ENCODE measurements around the gene FILIP1. TPM values are rescaled to one million over a fixed set of nuclear protein-coding genes. Genes with fewer than 3 reads are reported as not detected.

FILIP1 gene, protein sequence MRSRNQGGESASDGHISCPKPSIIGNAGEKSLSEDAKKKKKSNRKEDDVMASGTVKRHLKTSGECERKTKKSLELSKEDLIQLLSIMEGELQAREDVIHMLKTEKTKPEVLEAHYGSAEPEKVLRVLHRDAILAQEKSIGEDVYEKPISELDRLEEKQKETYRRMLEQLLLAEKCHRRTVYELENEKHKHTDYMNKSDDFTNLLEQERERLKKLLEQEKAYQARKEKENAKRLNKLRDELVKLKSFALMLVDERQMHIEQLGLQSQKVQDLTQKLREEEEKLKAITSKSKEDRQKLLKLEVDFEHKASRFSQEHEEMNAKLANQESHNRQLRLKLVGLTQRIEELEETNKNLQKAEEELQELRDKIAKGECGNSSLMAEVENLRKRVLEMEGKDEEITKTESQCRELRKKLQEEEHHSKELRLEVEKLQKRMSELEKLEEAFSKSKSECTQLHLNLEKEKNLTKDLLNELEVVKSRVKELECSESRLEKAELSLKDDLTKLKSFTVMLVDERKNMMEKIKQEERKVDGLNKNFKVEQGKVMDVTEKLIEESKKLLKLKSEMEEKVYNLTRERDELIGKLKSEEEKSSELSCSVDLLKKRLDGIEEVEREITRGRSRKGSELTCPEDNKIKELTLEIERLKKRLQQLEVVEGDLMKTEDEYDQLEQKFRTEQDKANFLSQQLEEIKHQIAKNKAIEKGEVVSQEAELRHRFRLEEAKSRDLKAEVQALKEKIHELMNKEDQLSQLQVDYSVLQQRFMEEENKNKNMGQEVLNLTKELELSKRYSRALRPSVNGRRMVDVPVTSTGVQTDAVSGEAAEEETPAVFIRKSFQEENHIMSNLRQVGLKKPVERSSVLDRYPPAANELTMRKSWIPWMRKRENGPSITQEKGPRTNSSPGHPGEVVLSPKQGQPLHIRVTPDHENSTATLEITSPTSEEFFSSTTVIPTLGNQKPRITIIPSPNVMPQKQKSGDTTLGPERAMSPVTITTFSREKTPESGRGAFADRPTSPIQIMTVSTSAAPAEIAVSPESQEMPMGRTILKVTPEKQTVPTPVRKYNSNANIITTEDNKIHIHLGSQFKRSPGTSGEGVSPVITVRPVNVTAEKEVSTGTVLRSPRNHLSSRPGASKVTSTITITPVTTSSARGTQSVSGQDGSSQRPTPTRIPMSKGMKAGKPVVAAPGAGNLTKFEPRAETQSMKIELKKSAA (N-terminal part only)
- total RNA-seq (2021; fragmentation: NEBNext Ultra II Directional; extraction: Animal tissue kit (Norgen Biotek cat#: 25700)): under 1 TPM; 0.09 to 0.24 (median 0.12) TPM
- long read RNA-seq, partial matches to known transcripts: 0 of 1 reads
- long read RNA-seq, other reads (novel, unspliced or antisense): 1 of 1 reads

DNA sequence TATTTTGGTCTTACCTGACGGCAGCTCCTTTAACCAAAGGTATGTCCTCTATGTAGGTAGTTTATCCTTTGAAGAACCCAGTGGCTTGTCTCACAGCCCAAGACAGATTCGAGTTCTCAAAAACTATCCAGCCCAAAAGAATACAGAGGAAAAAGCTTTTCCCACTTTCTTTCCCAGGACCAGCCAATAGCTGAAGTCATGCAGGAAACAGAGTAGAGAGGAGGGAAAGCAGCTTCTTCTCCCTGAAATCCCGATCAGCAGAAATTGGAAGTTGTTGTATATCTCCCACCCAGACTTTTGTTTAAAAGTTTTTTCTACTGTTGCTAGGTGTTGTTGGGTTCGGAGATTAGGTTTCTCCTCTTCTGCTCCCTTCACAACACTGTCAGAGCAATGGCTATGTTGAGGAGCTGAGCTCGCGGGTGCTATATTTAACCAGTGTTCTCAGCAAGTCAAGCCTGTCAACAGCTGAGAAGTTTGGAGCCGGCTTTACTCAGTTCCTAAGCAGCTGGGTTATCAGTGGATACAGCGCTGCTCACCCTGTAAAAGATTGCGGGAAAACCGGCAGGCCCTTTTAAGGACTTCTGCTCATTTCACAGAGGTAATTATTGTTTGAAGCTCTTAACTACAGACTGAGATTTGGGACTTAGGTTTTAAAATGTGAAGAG, at the start of gene FILIP1:
FILIP1 (minus strand) TSS at position 401 of the 665 bp plus-strand sequence. CDS start 78,828 bp downstream, outside the sequence.
- DNase-seq: no peak
- no peaks in the 10 kb centered on the region for H3K9me3 Mint-ChIP-seq
- no peaks in the 10 kb centered on the region for H3K36me3 Mint-ChIP-seq (ENCODE audit: low read depth)
- TF ChIP-seq, protein P1, sequence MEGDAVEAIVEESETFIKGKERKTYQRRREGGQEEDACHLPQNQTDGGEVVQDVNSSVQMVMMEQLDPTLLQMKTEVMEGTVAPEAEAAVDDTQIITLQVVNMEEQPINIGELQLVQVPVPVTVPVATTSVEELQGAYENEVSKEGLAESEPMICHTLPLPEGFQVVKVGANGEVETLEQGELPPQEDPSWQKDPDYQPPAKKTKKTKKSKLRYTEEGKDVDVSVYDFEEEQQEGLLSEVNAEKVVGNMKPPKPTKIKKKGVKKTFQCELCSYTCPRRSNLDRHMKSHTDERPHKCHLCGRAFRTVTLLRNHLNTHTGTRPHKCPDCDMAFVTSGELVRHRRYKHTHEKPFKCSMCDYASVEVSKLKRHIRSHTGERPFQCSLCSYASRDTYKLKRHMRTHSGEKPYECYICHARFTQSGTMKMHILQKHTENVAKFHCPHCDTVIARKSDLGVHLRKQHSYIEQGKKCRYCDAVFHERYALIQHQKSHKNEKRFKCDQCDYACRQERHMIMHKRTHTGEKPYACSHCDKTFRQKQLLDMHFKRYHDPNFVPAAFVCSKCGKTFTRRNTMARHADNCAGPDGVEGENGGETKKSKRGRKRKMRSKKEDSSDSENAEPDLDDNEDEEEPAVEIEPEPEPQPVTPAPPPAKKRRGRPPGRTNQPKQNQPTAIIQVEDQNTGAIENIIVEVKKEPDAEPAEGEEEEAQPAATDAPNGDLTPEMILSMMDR (IDR thresholded peaks at IDR 0.05): no peak
- H3K27ac Mint-ChIP-seq: no peak within 1 kb of the TSS
- H3K27me3 Mint-ChIP-seq (ENCODE audit: insufficient read depth): peaks cover 5% of the 10 kb centered on the region
- peak within 1 kb of the TSS; percentile 54; the same call in 1 of the 2 replicates for H3K4me3 Mint-ChIP-seq
- peaks cover 35% of the 10 kb centered on the region for H3K4me1 Mint-ChIP-seq (ENCODE audit: low read depth)

DNA sequence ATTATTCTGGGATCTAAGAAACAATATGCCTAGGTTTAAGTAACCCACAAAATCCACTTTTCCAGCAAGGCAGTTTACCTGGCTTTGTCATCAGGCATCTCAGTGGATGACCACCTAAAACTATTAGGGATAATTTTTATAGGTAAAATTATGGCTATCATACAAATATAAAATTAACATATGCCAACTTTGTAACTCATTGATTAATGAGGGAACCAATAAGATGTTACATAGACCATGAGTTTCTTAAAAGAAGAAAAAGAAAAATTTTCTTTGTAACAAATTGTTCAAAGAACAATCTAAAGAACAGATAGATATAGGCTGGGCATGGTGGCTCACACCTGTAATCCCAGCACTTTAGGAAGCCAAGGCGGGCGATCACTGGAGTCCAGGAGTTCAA, 49.7 kb upstream of the FILIP1 start:
- TF ChIP-seq, protein P1 (IDR thresholded peaks at IDR 0.05): no peak
- 0 out of 2 replicates have a peak, but pooled peaks cover 4% of the 10 kb centered on the region for H3K9me3 Mint-ChIP-seq
- no peak overlapping the region for H3K27ac Mint-ChIP-seq
- DNase-seq: no peak
- H3K27me3 Mint-ChIP-seq (ENCODE audit: insufficient read depth): peaks cover 11% of the 10 kb centered on the region
- no peak overlapping the region for H3K4me3 Mint-ChIP-seq
- H3K36me3 Mint-ChIP-seq (ENCODE audit: low read depth): no peaks in the 10 kb centered on the region
- peaks cover 6% of the 10 kb centered on the region; the same call in 1 of the 2 replicates for H3K4me1 Mint-ChIP-seq (ENCODE audit: low read depth)

DNA sequence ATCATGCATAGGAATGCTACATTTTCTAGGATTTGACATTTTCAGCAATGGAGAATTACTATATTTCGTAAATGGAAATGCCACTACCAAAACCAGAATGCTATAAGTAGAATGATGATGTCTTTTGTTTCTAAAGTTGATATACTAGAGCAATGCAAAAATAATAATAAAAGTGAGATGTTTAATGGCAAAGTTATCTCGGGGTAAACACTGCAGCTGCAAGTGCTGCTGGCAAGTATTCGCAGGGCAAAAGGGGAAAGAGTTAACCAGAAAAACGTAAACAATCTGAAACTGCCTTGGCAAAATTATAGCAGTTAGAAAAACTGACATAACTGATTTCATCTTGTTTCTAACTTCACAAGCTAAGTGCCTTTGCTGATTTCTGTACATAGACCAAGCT, 45.5 kb upstream of the FILIP1 start:
- 0 out of 2 replicates have a peak, but pooled peaks cover 4% of the 10 kb centered on the region for H3K9me3 Mint-ChIP-seq
- H3K27ac Mint-ChIP-seq: no peak overlapping the region
- DNase-seq: no peak
- TF ChIP-seq, protein P1 (IDR thresholded peaks at IDR 0.05): no peak
- no peak overlapping the region for H3K4me3 Mint-ChIP-seq
- H3K36me3 Mint-ChIP-seq (ENCODE audit: low read depth): no peaks in the 10 kb centered on the region
- no peaks in the 10 kb centered on the region for H3K4me1 Mint-ChIP-seq (ENCODE audit: low read depth)
- peaks cover 15% of the 10 kb centered on the region; the same call in 1 of the 2 replicates for H3K27me3 Mint-ChIP-seq (ENCODE audit: insufficient read depth)

DNA sequence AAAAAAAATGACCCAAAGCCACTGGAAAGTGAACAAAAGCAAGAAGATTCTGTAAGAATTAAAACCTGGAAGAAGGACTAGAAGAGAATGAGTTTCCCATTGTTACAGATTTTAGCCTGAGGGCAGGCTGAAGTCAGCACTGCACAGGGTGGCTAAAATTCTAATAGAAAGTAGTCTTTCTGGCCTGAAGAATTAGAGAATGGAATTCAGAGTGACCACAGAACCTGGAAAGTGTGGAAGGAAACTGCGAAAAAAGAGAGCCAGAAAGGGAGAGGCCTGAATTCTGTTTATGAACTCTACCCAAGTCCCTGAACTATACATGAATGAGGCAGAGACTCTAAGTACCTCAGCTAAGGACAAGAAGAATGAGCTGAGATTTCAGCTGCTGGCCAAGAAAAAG, 38.9 kb upstream of the FILIP1 start:
- H3K27me3 Mint-ChIP-seq (ENCODE audit: insufficient read depth): peaks cover 9% of the 10 kb centered on the region
- H3K4me3 Mint-ChIP-seq: no peak overlapping the region
- DNase-seq: peak; percentile 43

More for the DNA sequence above, 38.9 kb upstream of the FILIP1 start:
- TF ChIP-seq, protein P1 (IDR thresholded peaks at IDR 0.05): no peak
- Mint-ChIP-seq H3K27ac (no peak overlapping the region), H3K36me3 (ENCODE audit: low read depth) (no peaks in the 10 kb centered on the region), H3K9me3 (no peaks in the 10 kb centered on the region), H3K4me1 (ENCODE audit: low read depth) (peaks cover 23% of the 10 kb centered on the region)
